Stomach smooth muscle (tissue), 2 donors: ENCODE measurements around the gene SNRNP25.

Experiments
- H3K27ac ChIP-seq: one replicate; pipeline ENCODE4 v1.7.0; 2013; ENCODE audit warnings: mild to moderate bottlenecking, low read length, inconsistent platforms
- H3K27me3 ChIP-seq, 2 donors: one replicate each; pipeline ENCODE4 v1.7.0; 2013; ENCODE audit warnings: low read length in 2 of 2; ENCODE audit not compliant: insufficient read depth in 2 of 2, control insufficient read depth in 1 of 2
- H3K36me3 ChIP-seq, 2 donors: one replicate each; pipeline ENCODE4 v1.7.0; 2013; ENCODE audit warnings: low read length in 2 of 2; ENCODE audit not compliant: control insufficient read depth in 2 of 2, insufficient read depth in 2 of 2
- H3K4me1 ChIP-seq: one replicate; pipeline ENCODE4 v1.7.0; 2013; ENCODE audit warnings: low read length; ENCODE audit not compliant: control insufficient read depth, insufficient read depth
- H3K4me3 ChIP-seq, 2 donors: one replicate each; pipeline ENCODE4 v1.7.0; 2013; ENCODE audit warnings: low read length in 2 of 2
- H3K9ac ChIP-seq, 2 donors: one replicate each; pipeline ENCODE4 v1.7.0; 2013; ENCODE audit warnings: low read length in 2 of 2, mild to moderate bottlenecking in 1 of 2
- H3K9me3 ChIP-seq, 2 donors: one replicate each; pipeline ENCODE4 v1.7.0; 2013; ENCODE audit warnings: low read length in 2 of 2; ENCODE audit not compliant: control insufficient read depth in 2 of 2
- donor health status: healthy.
- donor health status: Pancreatic carcinoma.

Gene SNRNP25

GRCh38 chr16:105521-105920, 51.9 kb downstream of the SNRNP25 start:
- no peak overlapping the region for H3K4me3 ChIP-seq
- H3K27ac ChIP-seq, result no peak overlapping the region
- no peaks in the 10 kb centered on the region for H3K9me3 ChIP-seq
- H3K4me1 ChIP-seq, result peaks cover 14% of the 10 kb centered on the region
- no peak overlapping the region for H3K9ac ChIP-seq
- no peaks in the 10 kb centered on the region for H3K27me3 ChIP-seq
- H3K36me3 ChIP-seq, result peaks cover 9 to 17% of the 10 kb centered on the region in 2 donors

- Histone ChIP-seq H3K9ac (no peak overlapping the region), H3K4me1 (peaks cover 7% of the 10 kb centered on the region), H3K27me3 (no peaks in the 10 kb centered on the region), H3K9me3 (no peaks in the 10 kb centered on the region), H3K36me3 (peaks cover 9 to 17% of the 10 kb centered on the region in 2 donors), H3K27ac (no peak overlapping the region), H3K4me3 (no peak overlapping the region)
These were observed 53.1 kb downstream of the SNRNP25 start for GRCh38 chr16:106623-107324.
